ENCODE results near the gene OR10H5.
"Not testable (repeated sequence)": the region's sequence is repeated elsewhere in the genome, so short reads cannot be mapped to it uniquely, and the experiment has no call there.

Gene OR10H5

GRCh38 chr19:15843894-15844222 is 56.4 kb downstream of the OR10H5 start:
- DNase-seq (ENCODE audit: low spot score), result not testable (repeated sequence)

DNA sequence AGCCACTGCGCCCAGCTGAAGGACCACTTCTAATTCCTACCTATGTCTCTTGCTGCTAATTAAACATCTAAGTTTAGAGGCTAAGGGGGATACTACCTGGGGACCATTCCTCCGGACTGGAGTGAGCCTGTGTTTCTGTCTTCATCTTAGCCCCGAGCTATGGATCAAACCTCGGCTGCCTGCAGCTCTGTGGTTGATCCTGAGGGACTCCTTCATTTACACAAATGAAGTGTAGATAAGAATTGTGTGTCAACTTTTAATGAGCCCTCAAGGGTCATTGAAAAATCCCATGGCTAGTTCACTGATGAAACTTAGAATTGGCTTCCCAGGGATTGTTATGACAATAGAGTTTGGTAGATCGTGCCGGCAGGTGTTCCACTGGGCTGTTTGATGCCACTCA is 59.5 kb downstream of the OR10H5 start:
- DNase-seq (ENCODE audit: low spot score), result no peak

DNA sequence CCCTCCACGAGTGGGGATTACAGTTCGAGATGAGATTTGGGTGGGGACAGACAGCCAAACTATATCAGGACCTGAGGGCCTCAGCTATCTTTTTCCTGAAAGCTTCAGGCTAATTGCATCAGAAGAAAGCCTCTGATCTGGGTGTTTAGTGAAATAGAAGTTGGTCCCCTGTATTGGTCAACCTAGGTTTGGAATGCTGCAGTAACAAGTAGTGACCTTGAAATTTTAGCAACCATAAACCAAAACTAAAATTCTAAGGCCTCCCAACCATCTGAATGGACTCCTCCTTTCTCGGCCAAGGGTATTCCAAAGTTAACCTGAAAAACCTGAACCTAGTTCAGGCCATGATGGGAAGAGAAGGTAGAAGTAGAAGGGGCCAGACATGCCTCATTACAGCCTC is 62.9 kb downstream of the OR10H5 start:
- no peak for DNase-seq (ENCODE audit: low spot score)

All from kidney tubule cell (primary cell).